A673 (cell line): ENCODE results near the gene TCTN1. TPM values are rescaled to one million over a fixed set of nuclear protein-coding genes. Genes with fewer than 3 reads are reported as not detected.

Source experiments
- BruUV-seq: library from RNA; stranded (reverse); fragments of 400-500 nt; replicated peaks from 2 replicates; lab custom pipeline; 2021; lab: Mats Ljungman, UMichigan
- CTCF ChIA-PET: fragments of 300-600 bp; sonication (Branson Sonifier 250); formaldehyde crosslinking; loops from one replicate; lab custom pipeline; 2022; ENCODE audit warnings: antibody characterized with exemption; lab: Charles Lee
- POLR2A ChIA-PET: fragments of 300-600 bp; sonication (Branson Sonifier 250); formaldehyde crosslinking; loops from one replicate; lab custom pipeline; 2022; ENCODE audit warnings: antibody characterized with exemption; ENCODE audit not compliant: low non-redundant PET; lab: Charles Lee
- DNase-seq: peaks from one replicate; pipeline ENCODE4 v3.0.0-alpha.2; 2015; ENCODE audit warnings: low spot score
- H3K27ac ChIP-seq: fragments of 200-600 bp; sonication (generic); 2 replicates; pipeline ENCODE4 v1.5.1; 2016; ENCODE audit warnings: mixed run types, low read depth, mild to moderate bottlenecking, mixed read lengths, antibody characterized with exemption, low read length; ENCODE audit not compliant: poor library complexity, severe bottlenecking
- H3K27me3 ChIP-seq: fragments of 200-600 bp; sonication (generic); replicated peaks from 2 replicates; pipeline ENCODE4 v1.6.1; 2017; ENCODE audit warnings: mixed run types, low read depth, mild to moderate bottlenecking, mixed read lengths, antibody characterized with exemption, low read length; ENCODE audit not compliant: insufficient read depth, poor library complexity
- H3K36me3 ChIP-seq: fragments of 200-600 bp; sonication (generic); 2 replicates; pipeline ENCODE4 v1.6.1; 2016; ENCODE audit warnings: mixed run types, mild to moderate bottlenecking, mixed read lengths, antibody characterized with exemption, low read length; ENCODE audit not compliant: insufficient read depth, poor library complexity, severe bottlenecking
- H3K4me1 ChIP-seq: fragments of 200-600 bp; sonication (generic); 2 replicates; pipeline ENCODE4 v1.6.1; 2017; ENCODE audit warnings: mixed run types, mild to moderate bottlenecking, mixed read lengths, antibody characterized with exemption, low read length; ENCODE audit not compliant: insufficient read depth, poor library complexity, severe bottlenecking
- H3K4me3 ChIP-seq: fragments of 200-600 bp; sonication (generic); 2 replicates; pipeline ENCODE4 v1.5.1; 2016; ENCODE audit warnings: low read depth, mixed run types, mild to moderate bottlenecking, mixed read lengths, low read length; ENCODE audit not compliant: poor library complexity, severe bottlenecking
- H3K9me3 ChIP-seq: fragments of 200-600 bp; sonication (generic); 2 replicates; pipeline ENCODE4 v1.6.1; 2016; ENCODE audit warnings: mixed run types, low read depth, mild to moderate bottlenecking, mixed read lengths, antibody characterized with exemption, low read length; ENCODE audit not compliant: poor library complexity, severe bottlenecking
- CTCF ChIP-seq: fragments of 300-800, 200-600 bp; sonication (generic); conservative IDR thresholded peaks from 2 replicates; pipeline ENCODE4 v1.5.1; 2017; ENCODE audit warnings: low read depth, mild to moderate bottlenecking, antibody characterized with exemption, low read length, moderate library complexity, mixed read lengths
- EZH2 ChIP-seq: fragments of 200-600 bp; sonication (generic); IDR thresholded peaks from 2 replicates; pipeline ENCODE4 v1.6.1; 2017; ENCODE audit warnings: borderline replicate concordance, low read depth, mild to moderate bottlenecking, mixed read lengths, antibody characterized with exemption, low read length; ENCODE audit not compliant: poor library complexity, severe bottlenecking
- intact Hi-C: fragments of 100-400 bp; cut with micrococcal nuclease; formaldehyde crosslinking; loops from one replicate; pipeline ENCODE4 v1.10.0; 2022; ENCODE audit not compliant: unreplicated experiment
- total RNA-seq: library from RNA; stranded (reverse); gene quantifications from 2 replicates; pipeline ENCODE4 v1.2.3, GENCODE V29; 2021

Gene TCTN1
- total RNA-seq, 1 experiment from 2014 or later, result 38.8 TPM

GRCh38 chr12:110640275-110641025 lies 26.5 kb downstream of the TCTN1 start:
- BruUV-seq, result no TSS peak
- CTCF ChIA-PET, result interaction anchor here (1.0 kb wide), 1 partner anchor 247 kb away, joined by 3 read pairs; no protein-coding TSS in a partner anchor
- Histone ChIP-seq H3K9me3 (no peaks in the 10 kb centered on the region), H3K27ac (peak overlapping the region; percentile 45), H3K4me1 (peaks cover 37% of the 10 kb centered on the region), H3K4me3 (no peak overlapping the region), H3K27me3 (no peaks in the 10 kb centered on the region), H3K36me3 (no peaks in the 10 kb centered on the region)
- TF ChIP-seq EZH2 (no peak), CTCF (no peak)
- DNase-seq, result no peak
- intact Hi-C loops, result no loop called here
- POLR2A ChIA-PET, result no interaction called here

GRCh38 chr12:110641521-110641920 lies 27.6 kb downstream of the TCTN1 start:
- intact Hi-C loops, result no loop called here
- Histone ChIP-seq H3K36me3 (no peaks in the 10 kb centered on the region), H3K4me3 (no peak overlapping the region), H3K27ac (peak overlapping the region; percentile 45), H3K4me1 (peaks cover 36% of the 10 kb centered on the region), H3K27me3 (no peaks in the 10 kb centered on the region), H3K9me3 (no peaks in the 10 kb centered on the region)
- CTCF ChIA-PET, result interaction anchor here (1.0 kb wide), 1 partner anchor 246 kb away, joined by 3 read pairs; no protein-coding TSS in a partner anchor
- POLR2A ChIA-PET, result no interaction called here
- no TSS peak for BruUV-seq
- peak; percentile 79 for DNase-seq
- TF ChIP-seq CTCF, result no peak
- TF ChIP-seq EZH2, result no peak

GRCh38 chr12:110647631-110648040 lies 33.7 kb downstream of the TCTN1 start:
- CTCF ChIA-PET, result no interaction called here
- no TSS peak for BruUV-seq

More at GRCh38 chr12:110647631-110648040, 33.7 kb downstream of the TCTN1 start:
- no peaks in the 10 kb centered on the region for H3K36me3 ChIP-seq
- no peak overlapping the region for H3K27ac ChIP-seq
- no peaks in the 10 kb centered on the region for H3K9me3 ChIP-seq
- no peaks in the 10 kb centered on the region for H3K27me3 ChIP-seq
- POLR2A ChIA-PET, result no interaction called here
- no peak for TF ChIP-seq CTCF
- no peak for TF ChIP-seq EZH2
- intact Hi-C loops, result no loop called here
- DNase-seq, result no peak
- no peak overlapping the region for H3K4me3 ChIP-seq
- peaks cover 14% of the 10 kb centered on the region for H3K4me1 ChIP-seq
